Neural cell (in vitro differentiated cells): ENCODE results near the gene FOXJ3. TPM values are rescaled to one million over a fixed set of nuclear protein-coding genes. Genes with fewer than 3 reads are reported as not detected.

Experiments used
- H2AFZ ChIP-seq: fragments of 200-600, 300-800 bp; sonication (generic), shearing (Covaris generic); 2 replicates; pipeline ENCODE4 v1.6.0; 2014; ENCODE audit warnings: low read depth, mild to moderate bottlenecking, antibody characterized with exemption, low read length, moderate library complexity
- H3F3A ChIP-seq: fragments of 200-600 bp; shearing (Covaris generic); 2 replicates; pipeline ENCODE4 v1.6.1; 2016; ENCODE audit warnings: mild to moderate bottlenecking, moderate library complexity, mixed read lengths, antibody characterized with exemption, low read length; ENCODE audit not compliant: insufficient read depth, poor library complexity, severe bottlenecking
- H3K27ac ChIP-seq: fragments of 200-600, 300-800 bp; sonication (generic), shearing (Covaris generic); 2 replicates; pipeline ENCODE4 v1.5.1; 2014; ENCODE audit warnings: mild to moderate bottlenecking, low read length, moderate library complexity
- H3K27me3 ChIP-seq: fragments of 300-800, 200-600 bp; sonication (generic), shearing (Covaris generic); 2 replicates; pipeline ENCODE4 v1.6.0; 2014; ENCODE audit warnings: mild to moderate bottlenecking, low read depth, low read length, moderate library complexity; ENCODE audit not compliant: insufficient read depth
- H3K36me3 ChIP-seq: fragments of 300-800, 200-600 bp; sonication (generic), shearing (Covaris generic); 2 replicates; pipeline ENCODE4 v1.5.1; 2014; ENCODE audit warnings: mild to moderate bottlenecking, antibody characterized with exemption, low read length, moderate library complexity; ENCODE audit not compliant: insufficient read depth
- H3K4me2 ChIP-seq: fragments of 300-800, 200-600 bp; sonication (generic), shearing (Covaris generic); 2 replicates; pipeline ENCODE4 v1.6.0; 2014; ENCODE audit warnings: mild to moderate bottlenecking, low read length
- H3K4me3 ChIP-seq: fragments of 300-800, 200-600 bp; sonication (generic), shearing (Covaris generic); 2 replicates; pipeline ENCODE4 v1.5.1; 2014; ENCODE audit warnings: mild to moderate bottlenecking, low read length, moderate library complexity
- H3K79me2 ChIP-seq: fragments of 200-600 bp; shearing (Covaris generic); replicated peaks from 2 replicates; pipeline ENCODE4 v1.6.0; 2014; ENCODE audit warnings: mild to moderate bottlenecking, low read length, moderate library complexity; ENCODE audit not compliant: insufficient read depth
- H3K9ac ChIP-seq: fragments of 300-800, 200-600 bp; sonication (generic), shearing (Covaris generic); 2 replicates; pipeline ENCODE4 v1.6.1; 2016; ENCODE audit warnings: mild to moderate bottlenecking, low read length, mixed read lengths
- H3K9me2 ChIP-seq: fragments of 200-600 bp; shearing (Covaris generic); 2 replicates; pipeline ENCODE4 v1.6.1; 2016; ENCODE audit warnings: mild to moderate bottlenecking, low read length, mixed read lengths; ENCODE audit not compliant: insufficient read depth
- H3K9me3 ChIP-seq: fragments of 200-600, 300-800 bp; sonication (generic), shearing (Covaris generic); 2 replicates; pipeline ENCODE4 v1.6.1; 2016; ENCODE audit warnings: mild to moderate bottlenecking, mixed run types, low read length, moderate library complexity, mixed read lengths
- H4K20me1 ChIP-seq: fragments of 200-600 bp; shearing (Covaris generic); 2 replicates; pipeline ENCODE4 v1.6.1; 2016; ENCODE audit warnings: mild to moderate bottlenecking, mixed run types; ENCODE audit not compliant: insufficient read depth
- CTCF ChIP-seq: fragments of 450-650 bp; IDR thresholded peaks from 2 replicates; pipeline ENCODE4 v1.5.1; 2014; ENCODE audit warnings: antibody characterized with exemption, mild to moderate bottlenecking, moderate library complexity; ENCODE audit not compliant: poor library complexity, severe bottlenecking
- EP300 ChIP-seq: fragments of 450-650 bp; conservative IDR thresholded peaks from 2 replicates; pipeline ENCODE4 v1.6.1; 2014; ENCODE audit warnings: antibody characterized with exemption, mild to moderate bottlenecking, moderate library complexity; ENCODE audit not compliant: poor library complexity, severe bottlenecking
- EZH2 ChIP-seq: fragments of 200-600, 300-800 bp; shearing (Covaris generic), sonication (generic); IDR thresholded peaks from 2 replicates; pipeline ENCODE4 v1.6.1; 2014; ENCODE audit warnings: antibody characterized with exemption, low read length, borderline replicate concordance, mild to moderate bottlenecking; ENCODE audit not compliant: insufficient read depth, poor library complexity, severe bottlenecking
- MXI1 ChIP-seq: fragments of 450-650 bp; conservative IDR thresholded peaks from 2 replicates; pipeline ENCODE4 v1.6.1; 2014; ENCODE audit warnings: antibody characterized with exemption, mild to moderate bottlenecking; ENCODE audit not compliant: poor library complexity, severe bottlenecking
- POLR2AphosphoS5 ChIP-seq: IDR thresholded peaks from 2 replicates; pipeline ENCODE4 v1.6.1; 2012
- RAD21 ChIP-seq: fragments of 450-650 bp; conservative IDR thresholded peaks from 2 replicates; pipeline ENCODE4 v1.6.1; 2014; ENCODE audit warnings: antibody characterized with exemption, mild to moderate bottlenecking, moderate library complexity
- REST ChIP-seq: IDR thresholded peaks from 2 replicates; pipeline ENCODE4 v1.6.1; 2012; ENCODE audit warnings: borderline replicate concordance
- SMC3 ChIP-seq: fragments of 450-650 bp; conservative IDR thresholded peaks from 2 replicates; pipeline ENCODE4 v1.6.1; 2014; ENCODE audit warnings: antibody characterized with exemption, mild to moderate bottlenecking, moderate library complexity; ENCODE audit not compliant: poor library complexity
- TAF1 ChIP-seq: IDR thresholded peaks from 2 replicates; pipeline ENCODE4 v1.6.1; 2012; ENCODE audit warnings: low read depth
- polyA plus RNA-seq: library from polyadenylated mRNA; depleted of rRNA; stranded (reverse); fragments of >200 nt; gene quantifications from 2 replicates; pipeline ENCODE4 v1.2.3, GENCODE V29; 2014

FOXJ3 gene
- polyA plus RNA-seq, 1 donor from 2014 or later = 36.0 TPM

DNA sequence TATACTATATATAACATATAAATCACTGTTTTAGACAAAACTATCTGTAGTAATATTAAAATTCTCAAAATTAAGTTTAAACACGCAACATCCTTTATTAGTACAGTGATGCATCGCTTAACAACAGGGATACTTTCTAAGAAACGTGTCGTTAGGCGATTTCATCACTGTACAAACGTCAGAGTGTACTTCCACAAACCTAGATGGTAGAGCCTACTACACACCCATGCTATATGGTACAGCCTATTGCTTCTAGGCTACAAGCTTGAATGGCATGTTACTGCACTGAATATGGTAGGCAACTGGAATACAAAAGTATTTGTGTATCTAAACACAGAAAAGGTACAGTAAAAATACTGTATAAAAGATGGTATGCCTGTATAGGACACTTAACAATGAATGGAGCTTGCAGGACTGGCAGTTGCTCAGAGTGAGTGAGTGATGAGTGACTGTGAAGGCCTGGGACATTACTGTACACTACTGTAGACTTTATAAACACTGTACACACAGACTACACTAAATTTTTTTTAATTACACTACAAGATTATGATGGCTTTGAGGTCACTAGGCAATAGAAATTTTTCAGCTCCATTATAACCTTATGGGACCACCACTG is 10.5 kb downstream of the FOXJ3 start:
- H3K4me3 ChIP-seq = no peak overlapping the region
- no peaks in the 10 kb centered on the region for H3F3A ChIP-seq
- H4K20me1 ChIP-seq = no peaks in the 10 kb centered on the region
- no peak overlapping the region for H3K27ac ChIP-seq
- no peak overlapping the region for H3K9ac ChIP-seq
- H3K9me2 ChIP-seq = no peaks in the 10 kb centered on the region
- no peak for TF ChIP-seq SMC3
- TF ChIP-seq TAF1 = no peak
- TF ChIP-seq CTCF = no peak
- no peak for TF ChIP-seq MXI1
- no peak for TF ChIP-seq EZH2
- TF ChIP-seq REST = no peak
- TF ChIP-seq RAD21 = no peak
- TF ChIP-seq POLR2AphosphoS5 = no peak
- TF ChIP-seq EP300 = no peak
- no peaks in the 10 kb centered on the region for H3K9me3 ChIP-seq
- peaks cover 2% of the 10 kb centered on the region for H3K36me3 ChIP-seq
- no peaks in the 10 kb centered on the region for H3K27me3 ChIP-seq
- H3K4me2 ChIP-seq = no peak overlapping the region
- H3K79me2 ChIP-seq = peaks cover 94% of the 10 kb centered on the region
- H2AFZ ChIP-seq = no peak overlapping the region

GRCh38 chr1:42323551-42323950 is 11.5 kb downstream of the FOXJ3 start:
- Histone ChIP-seq H3K9me2 (no peaks in the 10 kb centered on the region), H3F3A (no peaks in the 10 kb centered on the region), H3K27ac (no peak overlapping the region), H3K4me3 (no peak overlapping the region), H3K27me3 (no peaks in the 10 kb centered on the region), H3K36me3 (peaks cover 2% of the 10 kb centered on the region), H3K9me3 (no peaks in the 10 kb centered on the region), H4K20me1 (no peaks in the 10 kb centered on the region), H3K79me2 (peaks cover 95% of the 10 kb centered on the region), H3K9ac (no peak overlapping the region), H2AFZ (no peak overlapping the region), H3K4me2 (no peak overlapping the region)
- TF ChIP-seq RAD21 = no peak
- TF ChIP-seq EZH2 = no peak
- TF ChIP-seq POLR2AphosphoS5 = no peak
- no peak for TF ChIP-seq MXI1
- TF ChIP-seq EP300 = no peak
- TF ChIP-seq REST = no peak
- TF ChIP-seq CTCF = no peak
- TF ChIP-seq TAF1 = no peak
- no peak for TF ChIP-seq SMC3
